HepG2 (cell line): Measurements from ENCODE around the gene MRPL38. TPM values are rescaled to one million over a fixed set of nuclear protein-coding genes. Genes with fewer than 3 reads are reported as not detected.

ENCODE experiments used
- ATF1 ChIP-seq: IDR thresholded peaks from 2 replicates; pipeline ENCODE4 v1.6.1; 2016; ENCODE audit warnings: mild to moderate bottlenecking, control low read depth
- GABPB1 ChIP-seq: IDR thresholded peaks from 2 replicates; pipeline ENCODE4 v1.6.1; 2016; ENCODE audit warnings: mild to moderate bottlenecking, missing genetic modification reagents, moderate library complexity, missing compliant biosample characterization
- GMEB1 ChIP-seq: sonication (generic); formaldehyde crosslinking; IDR thresholded peaks from 2 replicates; pipeline ENCODE4 v1.5.1; 2020; ENCODE audit warnings: missing genetic modification reagents, mild to moderate bottlenecking, borderline replicate concordance
- KLF13 ChIP-seq: sonication (generic); formaldehyde crosslinking; IDR thresholded peaks from 2 replicates; pipeline ENCODE4 v1.4.0; 2020; ENCODE audit warnings: mild to moderate bottlenecking, missing genetic modification reagents
- RFXAP ChIP-seq: sonication (generic); formaldehyde crosslinking; IDR thresholded peaks from 2 replicates; pipeline ENCODE4 v1.4.0; 2020; ENCODE audit warnings: missing genetic modification reagents, borderline replicate concordance
- SIN3A ChIP-seq: IDR thresholded peaks from 2 replicates; pipeline ENCODE4 v1.6.1; 2011; ENCODE audit warnings: low read depth, mild to moderate bottlenecking, control low read depth, low read length, borderline replicate concordance
- TCF7 ChIP-seq: sonication (generic); IDR thresholded peaks from 2 replicates; pipeline ENCODE4 v1.6.1; 2016; ENCODE audit warnings: antibody characterized with exemption, low read depth
- TSC22D2 ChIP-seq: sonication (generic); formaldehyde crosslinking; IDR thresholded peaks from 2 replicates; pipeline ENCODE4 v1.5.1; 2020; ENCODE audit warnings: missing genetic modification reagents, mild to moderate bottlenecking, borderline replicate concordance
- USF2 ChIP-seq, 2 experiments: sonication (generic) in 1 of 2; formaldehyde crosslinking in 1 of 2; IDR thresholded peaks; 2 replicates each; pipeline versions ENCODE4 v1.5.1 to v1.6.1; 2011 to 2020; ENCODE audit warnings: borderline replicate concordance in 1 of 2, low read depth in 1 of 2, low read length in 1 of 2, mild to moderate bottlenecking in 1 of 2, missing genetic modification reagents in 1 of 2, moderate library complexity in 1 of 2
- YY1 ChIP-seq: IDR thresholded peaks from 2 replicates; pipeline ENCODE4 v1.6.1; 2011; ENCODE audit warnings: low read length, low read depth, moderate library complexity, mild to moderate bottlenecking; ENCODE audit not compliant: insufficient read depth, insufficient replicate concordance
- ZBTB21 ChIP-seq: sonication (generic); formaldehyde crosslinking; IDR thresholded peaks from 2 replicates; pipeline ENCODE4 v1.4.0; 2020; ENCODE audit warnings: missing genetic modification reagents
- ZFP41 ChIP-seq: sonication (generic); formaldehyde crosslinking; IDR thresholded peaks from 2 replicates; pipeline ENCODE4 v1.4.0; 2020; ENCODE audit warnings: mild to moderate bottlenecking, missing genetic modification reagents, borderline replicate concordance
- ZNF17 ChIP-seq: sonication (generic); formaldehyde crosslinking; IDR thresholded peaks from 2 replicates; pipeline ENCODE4 v1.5.0; 2020; ENCODE audit warnings: mild to moderate bottlenecking, missing genetic modification reagents
- ZNF335 ChIP-seq: sonication (generic); formaldehyde crosslinking; IDR thresholded peaks from 2 replicates; pipeline ENCODE4 v1.4.0; 2020; ENCODE audit warnings: missing genetic modification reagents
- ZNF740 ChIP-seq: sonication (generic); formaldehyde crosslinking; IDR thresholded peaks from 2 replicates; pipeline ENCODE4 v1.4.0; 2020; ENCODE audit warnings: missing genetic modification reagents
- ZNF772 ChIP-seq: sonication (generic); formaldehyde crosslinking; IDR thresholded peaks from 2 replicates; pipeline ENCODE4 v1.5.0; 2020; ENCODE audit warnings: mild to moderate bottlenecking, missing genetic modification reagents
- ZNF776 ChIP-seq: sonication (generic); formaldehyde crosslinking; IDR thresholded peaks from 2 replicates; pipeline ENCODE4 v1.4.0; 2020; ENCODE audit warnings: mild to moderate bottlenecking, missing genetic modification reagents
- ZNF883 ChIP-seq: sonication (generic); formaldehyde crosslinking; IDR thresholded peaks from 2 replicates; pipeline ENCODE4 v1.5.1; 2020; ENCODE audit warnings: mild to moderate bottlenecking, missing genetic modification reagents; ENCODE audit errors: not compliant biosample characterization
- ZSCAN21 ChIP-seq: sonication (generic); formaldehyde crosslinking; IDR thresholded peaks from 2 replicates; pipeline ENCODE4 v1.8.0; 2022; ENCODE audit warnings: mild to moderate bottlenecking, missing genetic modification reagents, moderate library complexity, borderline replicate concordance
- polyA plus RNA-seq, 8 experiments: library from polyadenylated mRNA; depleted of rRNA in 3 of 8; stranded (reverse) in 7 of 8; unstranded in 1 of 8; fragments of >200 nt; fragmentation: Illumina TruSeq in 4 of 8; extraction: Trizol in 4 of 8; gene quantifications; 2 replicates each; pipeline versions ENCODE4 v1.2.1 to v1.2.3, GENCODE V29; 2011 to 2016; ENCODE audit warnings: low read depth in 4 of 8, missing spikeins in 1 of 8, mixed read lengths in 1 of 8; ENCODE audit not compliant: insufficient read depth in 1 of 8
- total RNA-seq, 5 experiments: library from RNA; depleted of rRNA; stranded (reverse); fragments of >200 nt; fragmentation: Illumina TruSeq; extraction: Trizol; gene quantifications; 2 replicates each; pipeline ENCODE4 v1.2.3, GENCODE V29; 2016; ENCODE audit warnings: low read depth in 1 of 5

Gene MRPL38
- total and polyA plus RNA-seq, 2 of the 13 experiments (the other 11 are each of a cell fraction or from before 2014, with no cell fraction given), result 83.7 to 125 TPM

- peak; percentile 62 for TF ChIP-seq GABPB1 (CRISPR knock-in tag)
- peak; percentile 89; the same call in 1 of the 2 replicates for TF ChIP-seq ZNF335 (CRISPR knock-in tag)
- peak; percentile 81; the same call in 1 of the 2 replicates for TF ChIP-seq ZFP41
- peak; percentile 66 for TF ChIP-seq KLF13 (CRISPR knock-in tag)
- TF ChIP-seq ZNF772 (CRISPR knock-in tag), result peak; percentile 94
- TF ChIP-seq ZNF776 (CRISPR knock-in tag), result peak; percentile 42; the same call in 1 of the 2 replicates
- peak; percentile 84 for TF ChIP-seq YY1
- peak; percentile 62 for TF ChIP-seq SIN3A
- no peak for TF ChIP-seq ZBTB21
- no peak; the same call in 1 of the 2 replicates for TF ChIP-seq TSC22D2 (CRISPR knock-in tag)
- TF ChIP-seq RFXAP (CRISPR knock-in tag), result 0 out of 2 replicates have a peak, but pooled peaks have one; percentile 22
- TF ChIP-seq ZNF883 (CRISPR knock-in tag), result peak; percentile 69
- peak; percentile 84 for TF ChIP-seq ZNF740
- TF ChIP-seq ATF1 (CRISPR knock-in tag), result no peak
- no peak for TF ChIP-seq USF2 (IDR thresholded peaks at IDR 0.05; ENCODE audit: low read depth, low read length)
- peak; percentile 30; the same call in 1 of the 2 replicates for TF ChIP-seq USF2 (CRISPR knock-in tag; IDR thresholded peaks at IDR 0.05; ENCODE audit: borderline replicate concordance)
- TF ChIP-seq ZSCAN21, result peak; percentile 100
- TF ChIP-seq TCF7, result no peak
- TF ChIP-seq ZNF17, result no peak
- TF ChIP-seq GMEB1 (CRISPR knock-in tag), result peak; percentile 84
These were observed 28.3 kb downstream of the MRPL38 start (continued) for GRCh38 chr17:75876190-75876937.
